Thyroid gland (tissue), 4 donors: Measurements from ENCODE around the gene PNMA5. TPM values are rescaled to one million over a fixed set of nuclear protein-coding genes. Genes with fewer than 3 reads are reported as not detected.

Experiments used
- DNase-seq, 2 donors: peaks; one replicate each; pipeline ENCODE4 v3.0.0-alpha.2; 2019
- H3K27ac ChIP-seq, 3 donors: fragments of 200-600 bp; sonication (generic); 1 replicate in 2 of 3; 2 replicates in 1 of 3; pipeline ENCODE4 v1.5.1; 2016 to 2019; ENCODE audit warnings: mild to moderate bottlenecking in 1 of 3, moderate library complexity in 1 of 3
- H3K27me3 ChIP-seq: fragments of 200-600 bp; sonication (generic); one replicate; pipeline ENCODE4 v1.5.1; 2019
- H3K36me3 ChIP-seq, 2 donors: fragments of 200-600 bp; sonication (generic); one replicate each; pipeline ENCODE4 v1.5.1; 2016 to 2019
- H3K4me1 ChIP-seq, 2 donors: fragments of 200-600 bp; sonication (generic); one replicate each; pipeline ENCODE4 v1.5.1; 2017 to 2019
- H3K4me3 ChIP-seq, 3 donors: fragments of 200-600 bp; sonication (generic); replicated peaks in 1 of 3; 1 replicate in 2 of 3; 2 replicates in 1 of 3; pipeline ENCODE4 v1.5.1; 2016; ENCODE audit warnings: mild to moderate bottlenecking in 1 of 3
- H3K9me3 ChIP-seq: fragments of 200-600 bp; sonication (generic); one replicate; pipeline ENCODE4 v1.5.1; 2017
- POLR2A ChIP-seq, 2 donors: fragments of 450-650 bp; IDR thresholded peaks; one replicate each; pipeline ENCODE4 v1.6.1; 2017; ENCODE audit warnings: antibody characterized with exemption in 2 of 2, mild to moderate bottlenecking in 2 of 2, moderate library complexity in 1 of 2
- WGBS, 2 donors: methylation state at CpG; one replicate each; pipeline ENCODE4 v1.1.5; 2017; 5-methylcytosine and 5-hydroxymethylcytosine counted together
- intact Hi-C: fragments of 100-400 bp; cut with DNase I; formaldehyde crosslinking; loops from one replicate; pipeline ENCODE4 v1.15.1; 2023
- total RNA-seq, 4 donors: library from RNA; depleted of rRNA; stranded (reverse); fragments of >200 nt; gene quantifications; one replicate each; pipeline ENCODE4 v1.2.3, GENCODE V29; 2016
- TF ChIP-seq, protein P1 (sequence below), 6 experiments: fragments of 200-600 bp in 3 of 6; fragments of 450-650 bp in 3 of 6; sonication (generic) in 3 of 6; IDR thresholded peaks; one replicate each; pipeline ENCODE4 v1.5.1; 2016 to 2019; ENCODE audit warnings: antibody characterized with exemption in 6 of 6, mild to moderate bottlenecking in 2 of 6, inconsistent platforms in 1 of 6, moderate library complexity in 1 of 6

The PNMA5 gene
- total RNA-seq, 4 donors from 2014 or later: not detected

DNA sequence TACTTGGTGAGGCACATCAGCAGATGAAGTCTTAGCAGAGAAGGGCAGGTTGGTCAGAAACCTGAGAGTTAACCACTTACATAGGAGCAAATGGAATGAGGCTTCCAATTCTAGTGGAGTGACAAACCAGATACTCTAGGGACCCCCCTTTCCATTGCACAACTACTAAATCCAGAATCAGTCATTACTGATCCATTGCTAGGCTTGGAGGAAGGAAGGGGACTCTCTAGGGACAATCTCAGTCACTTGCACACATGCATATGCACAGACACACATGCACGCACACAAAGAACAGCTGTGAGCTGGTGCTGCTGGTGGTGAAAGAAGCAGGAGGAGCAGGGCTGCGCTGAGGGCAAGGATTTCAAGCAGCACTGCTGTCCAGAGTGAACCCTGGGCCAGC lies 25.7 kb downstream of the PNMA5 start:
- no peaks in the 10 kb centered on the region for H3K9me3 ChIP-seq
- no peak overlapping the region for H3K4me3 ChIP-seq
- TF ChIP-seq POLR2A (IDR thresholded peaks at IDR 0.05): no peak
- TF ChIP-seq, protein P1, sequence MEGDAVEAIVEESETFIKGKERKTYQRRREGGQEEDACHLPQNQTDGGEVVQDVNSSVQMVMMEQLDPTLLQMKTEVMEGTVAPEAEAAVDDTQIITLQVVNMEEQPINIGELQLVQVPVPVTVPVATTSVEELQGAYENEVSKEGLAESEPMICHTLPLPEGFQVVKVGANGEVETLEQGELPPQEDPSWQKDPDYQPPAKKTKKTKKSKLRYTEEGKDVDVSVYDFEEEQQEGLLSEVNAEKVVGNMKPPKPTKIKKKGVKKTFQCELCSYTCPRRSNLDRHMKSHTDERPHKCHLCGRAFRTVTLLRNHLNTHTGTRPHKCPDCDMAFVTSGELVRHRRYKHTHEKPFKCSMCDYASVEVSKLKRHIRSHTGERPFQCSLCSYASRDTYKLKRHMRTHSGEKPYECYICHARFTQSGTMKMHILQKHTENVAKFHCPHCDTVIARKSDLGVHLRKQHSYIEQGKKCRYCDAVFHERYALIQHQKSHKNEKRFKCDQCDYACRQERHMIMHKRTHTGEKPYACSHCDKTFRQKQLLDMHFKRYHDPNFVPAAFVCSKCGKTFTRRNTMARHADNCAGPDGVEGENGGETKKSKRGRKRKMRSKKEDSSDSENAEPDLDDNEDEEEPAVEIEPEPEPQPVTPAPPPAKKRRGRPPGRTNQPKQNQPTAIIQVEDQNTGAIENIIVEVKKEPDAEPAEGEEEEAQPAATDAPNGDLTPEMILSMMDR (IDR thresholded peaks at IDR 0.05): no peak
- H3K4me1 ChIP-seq: no peaks in the 10 kb centered on the region
- no peak overlapping the region for H3K27ac ChIP-seq
- DNase-seq: no peak
- intact Hi-C loops: no loop called here
- WGBS, 2 donors: no CpG with 5 or more reads among the region's 2 CpGs
- H3K36me3 ChIP-seq: no peaks in the 10 kb centered on the region
- H3K27me3 ChIP-seq: no peaks in the 10 kb centered on the region

DNA sequence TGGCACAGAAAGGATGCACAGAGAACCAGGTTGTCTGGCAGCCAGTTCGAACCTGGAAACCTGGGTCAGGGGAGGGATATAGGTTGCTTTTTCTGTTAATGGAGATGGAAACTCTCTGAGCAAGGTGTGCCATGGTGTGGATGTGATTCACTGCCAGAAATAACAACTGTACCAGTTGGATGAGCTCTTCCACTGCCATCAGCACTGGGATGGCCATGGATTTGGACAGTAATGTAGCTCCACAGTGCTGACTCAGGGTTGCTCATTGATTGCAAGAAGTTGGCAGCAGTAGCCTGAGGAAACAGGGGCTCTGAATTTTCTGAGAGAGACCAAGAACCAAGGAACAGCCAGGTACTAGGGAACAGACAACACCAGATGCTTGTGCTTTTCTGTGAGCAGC lies 33.8 kb downstream of the PNMA5 start:
- Histone ChIP-seq H3K9me3 (no peaks in the 10 kb centered on the region), H3K4me1 (no peaks in the 10 kb centered on the region), H3K36me3 (no peaks in the 10 kb centered on the region), H3K4me3 (no peak overlapping the region), H3K27ac (no peak overlapping the region), H3K27me3 (no peaks in the 10 kb centered on the region)
- TF ChIP-seq POLR2A (IDR thresholded peaks at IDR 0.05): no peak
- intact Hi-C loops: no loop called here
- DNase-seq: no peak
- 92 to 100% methylated on average over 1 of the region's 1 CpG for WGBS, 2 donors

DNA sequence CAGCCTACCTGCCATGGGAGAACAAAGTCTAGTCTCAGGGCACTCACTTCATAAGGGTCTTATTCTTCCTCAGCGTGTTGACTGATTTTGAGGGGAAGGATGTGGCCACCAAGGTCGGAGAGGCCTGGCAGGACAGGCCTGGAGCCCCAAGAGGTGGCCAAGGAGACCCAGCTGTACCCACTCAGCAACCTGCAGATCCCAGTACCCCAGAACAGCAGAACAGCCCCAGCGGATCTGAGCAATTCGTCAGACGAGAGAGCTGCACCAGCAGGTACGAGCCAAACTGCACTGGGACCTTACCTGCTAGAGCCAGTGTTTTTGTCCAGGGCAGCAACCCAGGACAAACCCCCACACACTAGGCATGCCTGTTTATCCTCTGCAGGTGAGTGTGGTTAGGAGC lies 34.3 kb downstream of the PNMA5 start:
- no peak overlapping the region for H3K4me3 ChIP-seq
- no peaks in the 10 kb centered on the region for H3K27me3 ChIP-seq
- H3K36me3 ChIP-seq: no peaks in the 10 kb centered on the region
- H3K27ac ChIP-seq: no peak overlapping the region
- H3K4me1 ChIP-seq: no peaks in the 10 kb centered on the region
- TF ChIP-seq POLR2A (IDR thresholded peaks at IDR 0.05): no peak
- TF ChIP-seq, protein P1 (IDR thresholded peaks at IDR 0.05): no peak
- DNase-seq: no peak
- WGBS, 2 donors: 82% methylated on average over 3 of the region's 6 CpGs; no CpG with 5 or more reads in 1 of the 2 donors
- intact Hi-C loops: no loop called here
- no peaks in the 10 kb centered on the region for H3K9me3 ChIP-seq

DNA sequence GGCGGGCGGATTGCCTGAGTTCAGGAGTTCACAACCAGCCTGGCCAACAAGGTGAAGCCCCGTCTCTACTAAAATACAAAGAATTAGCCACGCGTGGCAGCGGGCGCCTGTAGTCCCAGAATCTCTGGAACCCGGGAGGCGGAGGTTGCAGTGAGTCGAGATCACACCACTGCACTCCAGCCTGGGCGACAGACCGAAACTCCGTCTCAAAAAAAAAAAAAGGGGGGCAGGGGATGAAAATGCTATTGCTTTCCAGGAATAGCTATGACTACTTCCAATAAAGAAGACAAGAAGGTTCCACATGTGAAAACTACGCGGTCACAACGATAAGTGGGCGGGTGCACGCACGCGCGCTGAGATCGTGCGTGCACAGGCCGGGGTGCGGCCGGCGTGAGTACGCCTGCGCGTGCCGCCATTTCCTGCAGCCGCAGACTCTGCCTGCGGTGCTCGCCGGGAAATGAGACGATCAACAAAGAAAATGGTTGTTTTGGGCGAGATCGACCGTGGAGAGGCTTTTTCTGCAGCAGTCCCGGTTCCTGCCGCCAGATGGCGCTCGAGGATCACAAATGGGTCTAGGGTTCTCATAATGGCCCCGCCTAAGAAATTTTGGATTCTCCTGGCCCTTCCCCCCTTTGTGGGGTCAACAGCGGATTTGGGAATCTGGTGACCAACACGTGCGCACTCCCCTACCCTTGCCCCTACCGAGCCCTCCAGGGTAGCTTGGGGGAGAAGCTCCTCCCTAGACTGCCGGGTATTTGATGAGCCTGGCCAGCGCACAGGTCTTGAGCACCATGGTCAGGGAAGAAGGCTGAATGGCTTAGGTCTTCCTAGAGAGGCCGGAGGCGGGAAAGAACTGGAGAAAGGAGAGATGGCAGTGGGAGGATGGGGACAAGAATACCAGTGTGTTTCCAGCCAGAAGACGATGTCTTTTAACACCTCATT lies 35.1 kb downstream of the PNMA5 start:
- no peak overlapping the region for H3K4me3 ChIP-seq
- intact Hi-C loops: no loop called here

DNA sequence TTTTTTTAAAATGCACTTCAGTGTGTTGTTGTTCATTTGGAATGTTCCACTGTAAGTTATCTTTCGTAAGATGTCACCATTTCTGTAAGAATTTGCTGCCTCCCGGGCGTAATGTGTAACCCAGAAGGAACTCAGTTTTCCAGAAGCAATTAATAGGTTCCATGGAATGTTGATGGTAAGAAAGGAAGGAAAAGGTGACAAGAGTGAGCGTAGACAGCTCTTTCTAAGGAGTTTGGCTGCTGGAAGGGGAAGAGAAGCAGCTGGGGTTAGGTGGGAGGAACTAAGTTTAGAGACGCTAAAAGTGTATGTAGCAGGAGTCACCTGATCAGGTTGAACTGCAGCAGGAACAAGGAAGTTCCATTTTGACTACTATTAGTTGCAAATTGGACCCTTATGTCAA lies 35.9 kb downstream of the PNMA5 start:
- Histone ChIP-seq H3K27ac (peak overlapping the region; percentile 62 to 73 (median 65)), H3K27me3 (no peaks in the 10 kb centered on the region), H3K36me3 (no peaks in the 10 kb centered on the region), H3K9me3 (no peaks in the 10 kb centered on the region), H3K4me3 (no peak overlapping the region), H3K4me1 (peaks cover 0 to 8% of the 10 kb centered on the region in 2 donors)
- 86 to 88% methylated on average over 5 of the region's 5 CpGs for WGBS, 2 donors
- DNase-seq: no peak
- intact Hi-C loops: no loop called here
- TF ChIP-seq, protein P1 (IDR thresholded peaks at IDR 0.05): no peak
- TF ChIP-seq POLR2A (IDR thresholded peaks at IDR 0.05): no peak

More for the DNA sequence above, 35.1 kb downstream of the PNMA5 start:
- H3K27ac ChIP-seq: peak overlapping the region; percentile 62 to 73 (median 65)
- no peaks in the 10 kb centered on the region for H3K9me3 ChIP-seq
- peak; percentile 79 to 84 for DNase-seq
- peaks cover 0 to under 1% of the 10 kb centered on the region in 2 donors for H3K4me1 ChIP-seq
- WGBS, 2 donors: 27 to 30% methylated on average over 41 to 44 of the region's 53 CpGs
- no peaks in the 10 kb centered on the region for H3K36me3 ChIP-seq
- TF ChIP-seq POLR2A (IDR thresholded peaks at IDR 0.05): peak in 1 of 2 donors; percentile 25
- TF ChIP-seq, protein P1 (IDR thresholded peaks at IDR 0.05): peak; percentile 56 to 91 (median 80)
- H3K27me3 ChIP-seq: no peaks in the 10 kb centered on the region
